Left lobe of liver (tissue), 2 donors: ENCODE results near the gene GAS7. TPM values are rescaled to one million over a fixed set of nuclear protein-coding genes. Genes with fewer than 3 reads are reported as not detected.

Experiments
- ATAC-seq: fragments of 200-7000 bp; cut with Tn5 transposase; one replicate; pipeline ENCODE4 v1.9.1; 2020; ENCODE audit warnings: mild to moderate bottlenecking, moderate library complexity
- DNase-seq: peaks from one replicate; pipeline ENCODE4 v3.0.0-alpha.2; 2020; ENCODE audit warnings: low spot score
- total RNA-seq: library from RNA; stranded (reverse); gene quantifications from one replicate; pipeline ENCODE4 v1.2.1, GENCODE V29; 2021
- donor health status: DM: no; HTN: no; CAD: no; lungs with moderate emphysema.
- donor health status: DM: no; HTN: yes; CAD: no.

The GAS7 gene
- total RNA-seq, 1 donor from 2014 or later: 2.4 TPM

GRCh38 chr17:9872852-9873251, 325.6 kb downstream of the GAS7 start:
- DNase-seq: no peak

GRCh38 chr17:9868552-9868951, 329.9 kb downstream of the GAS7 start:
- DNase-seq (no peak), ATAC-seq (no peak)

More at GRCh38 chr17:9872852-9873251, 325.6 kb downstream of the GAS7 start:
- ATAC-seq: no peak

DNA sequence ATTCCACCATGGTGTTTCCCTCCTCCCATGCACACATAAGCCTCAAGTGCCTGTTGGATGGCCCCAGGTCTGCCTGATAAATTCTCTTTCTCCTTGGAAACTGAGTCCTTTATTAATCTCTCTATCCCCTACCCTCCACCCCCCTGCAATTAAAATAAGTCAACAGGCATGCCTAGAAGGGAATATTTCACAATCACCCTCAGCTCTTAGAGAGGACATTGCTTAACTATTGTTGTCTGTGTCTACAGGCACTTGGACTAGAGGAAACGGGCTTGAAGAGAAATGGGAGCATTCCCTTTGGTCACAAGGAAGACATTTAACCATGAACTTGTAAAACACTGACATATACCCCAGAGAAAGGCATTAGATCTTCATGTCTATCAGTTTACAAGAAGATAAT, 332.8 kb downstream of the GAS7 start:
- DNase-seq (no peak), ATAC-seq (no peak)

- no peak for DNase-seq
These were observed 335.5 kb downstream of the GAS7 start for GRCh38 chr17:9862949-9863348.

GRCh38 chr17:9862220-9862619, 336.2 kb downstream of the GAS7 start:
- ATAC-seq: no peak
- DNase-seq: no peak

More at GRCh38 chr17:9862949-9863348, 335.5 kb downstream of the GAS7 start:
- ATAC-seq: no peak

- DNase-seq (no peak), ATAC-seq (no peak)
These were observed 337.6 kb downstream of the GAS7 start for GRCh38 chr17:9860851-9861250.

Other genes with a start within 250 kb of the GAS7 start
- not detected for gene MYH13, start 174.4 kb upstream of the GAS7 start, total RNA-seq
- gene MYH8, start 223.3 kb upstream of the GAS7 start, total RNA-seq: not detected